Measurements from ENCODE around the gene NGEF.

DNA sequence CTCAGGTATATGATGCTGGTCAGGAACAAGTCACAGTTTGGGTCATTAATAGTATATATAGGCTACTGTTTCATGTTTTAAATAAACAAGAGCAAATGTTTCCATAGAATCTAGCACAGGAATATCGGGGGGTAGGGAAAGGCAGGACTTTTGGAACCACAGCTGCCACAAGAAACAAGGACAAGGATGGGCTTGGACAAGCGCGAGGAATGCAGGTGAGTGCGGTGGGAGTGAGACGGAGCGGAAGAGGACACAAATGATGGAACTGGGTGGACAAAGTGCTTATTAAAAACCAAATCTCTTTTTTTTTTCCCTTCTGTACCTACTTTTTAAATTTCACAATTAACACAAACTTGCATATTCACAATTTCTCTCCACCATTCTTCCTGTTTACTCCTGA is 93.9 kb downstream of the NGEF start:
- TF ChIP-seq CTCF (IDR thresholded peaks at IDR 0.05; ENCODE audit: insufficient read depth, low read depth, low read length): no peak
- TF ChIP-seq EZH2 (IDR thresholded peaks at IDR 0.05; ENCODE audit: insufficient read depth, low read length): no peak
